Spleen (tissue), 11 donors: ENCODE results near the gene SLC2A10. TPM values are rescaled to one million over a fixed set of nuclear protein-coding genes. Genes with fewer than 3 reads are reported as not detected.

ENCODE experiments used
- DNase-seq: peaks from one replicate; pipeline ENCODE4 v3.0.0-alpha.2; 2020
- H3K27ac ChIP-seq, 8 donors: fragments of 200-600 bp; sonication (generic) in 7 of 8; 1 replicate in 4 of 8; 2 replicates in 4 of 8; pipeline versions ENCODE4 v1.5.0 to v1.8.0; 2016 to 2021; ENCODE audit warnings: inconsistent platforms in 4 of 8, mild to moderate bottlenecking in 4 of 8, moderate library complexity in 1 of 8
- H3K27me3 ChIP-seq, 7 donors: fragments of 200-600 bp; sonication (generic) in 6 of 7; replicated peaks in 1 of 7; 1 replicate in 4 of 7; 2 replicates in 3 of 7; pipeline versions ENCODE4 v1.5.0 to v1.8.0; 2016 to 2021; ENCODE audit warnings: inconsistent platforms in 3 of 7, mild to moderate bottlenecking in 1 of 7
- H3K36me3 ChIP-seq, 6 donors: fragments of 200-600 bp; sonication (generic) in 5 of 6; 1 replicate in 4 of 6; 2 replicates in 2 of 6; pipeline versions ENCODE4 v1.5.0 to v1.8.0; 2016 to 2021; ENCODE audit warnings: inconsistent platforms in 2 of 6
- H3K4me1 ChIP-seq, 6 donors: fragments of 200-600 bp; sonication (generic) in 5 of 6; 1 replicate in 3 of 6; 2 replicates in 3 of 6; pipeline versions ENCODE4 v1.5.0 to v1.8.0; 2016 to 2021; ENCODE audit warnings: inconsistent platforms in 3 of 6
- H3K4me3 ChIP-seq, 8 donors: fragments of 200-600 bp; sonication (generic) in 7 of 8; 1 replicate in 4 of 8; 2 replicates in 4 of 8; pipeline versions ENCODE4 v1.5.0 to v1.8.0; 2016 to 2021; ENCODE audit warnings: inconsistent platforms in 4 of 8, mild to moderate bottlenecking in 4 of 8, moderate library complexity in 2 of 8
- H3K9me3 ChIP-seq, 8 donors: fragments of 200-600 bp; sonication (generic) in 7 of 8; 1 replicate in 4 of 8; 2 replicates in 4 of 8; pipeline versions ENCODE4 v1.5.0 to v1.8.0; 2016 to 2021; ENCODE audit warnings: inconsistent platforms in 4 of 8
- CTCF ChIP-seq, 11 experiments: fragments of 200-600 bp in 7 of 11; fragments of 450-650 bp in 4 of 11; sonication (generic) in 4 of 11; IDR thresholded peaks in 8 of 11; conservative IDR thresholded peaks in 3 of 11; 1 replicate in 7 of 11; 2 replicates in 4 of 11; pipeline versions ENCODE4 v1.4.0 to v1.8.0; 2016 to 2021; ENCODE audit warnings: antibody characterized with exemption in 11 of 11, inconsistent platforms in 4 of 11, mild to moderate bottlenecking in 1 of 11
- POLR2A ChIP-seq, 3 donors: fragments of 450-650 bp; IDR thresholded peaks; one replicate each; pipeline ENCODE4 v1.5.1; 2017; ENCODE audit warnings: antibody characterized with exemption in 3 of 3, mild to moderate bottlenecking in 1 of 3
- POLR2AphosphoS5 ChIP-seq, 3 donors: sonication (generic); formaldehyde crosslinking; IDR thresholded peaks; one replicate each; pipeline ENCODE4 v1.5.1; 2017; ENCODE audit warnings: antibody characterized with exemption in 3 of 3
- WGBS, 5 donors: extraction: QIAGEN DNeasy Blood & Tissue Kit in 3 of 5; methylation state at CpG; one replicate each; pipeline versions ENCODE4 v1.1.5 to v1.1.7; 2013 to 2018; 5-methylcytosine and 5-hydroxymethylcytosine counted together
- intact Hi-C: fragments of 100-400 bp; cut with DNase I; formaldehyde crosslinking; loops from one replicate; pipeline ENCODE4 v1.15.0; 2023; ENCODE audit warnings: low total_unique reads
- polyA plus RNA-seq, 3 donors: library from polyadenylated mRNA; stranded (reverse); fragments of 200-250 nt; gene quantifications; one replicate each; pipeline ENCODE4 v1.2.1, GENCODE V29; 2013
- total RNA-seq, 7 donors: library from RNA; depleted of rRNA in 3 of 7; stranded (reverse); fragments of >200 nt in 3 of 7; fragmentation: NEBNext Ultra II Directional in 4 of 7; extraction: Animal tissue kit (Norgen Biotek cat#: 25700) in 4 of 7; gene quantifications; one replicate each; pipeline versions ENCODE4 v1.1.0 to v1.2.1, GENCODE V29; 2016 to 2021
- donor health status: healthy with polysubstance abuse.
- donor health status: DM: no; HTN: no; CAD: no; lungs with moderate emphysema.
- donor health status: DM: no; HTN: no; CAD: no.
- donor health status: Bipolar disorder and iron deficiency.
- donor health status: healthy.
- donor health status: DM: no; HTN: no; CAD: no.
- donor health status: DM: yes; HTN: yes; CAD: no.

The SLC2A10 gene
- total and polyA plus RNA-seq, 10 donors: 1.9 to 7.3 (median 2.9) TPM

DNA sequence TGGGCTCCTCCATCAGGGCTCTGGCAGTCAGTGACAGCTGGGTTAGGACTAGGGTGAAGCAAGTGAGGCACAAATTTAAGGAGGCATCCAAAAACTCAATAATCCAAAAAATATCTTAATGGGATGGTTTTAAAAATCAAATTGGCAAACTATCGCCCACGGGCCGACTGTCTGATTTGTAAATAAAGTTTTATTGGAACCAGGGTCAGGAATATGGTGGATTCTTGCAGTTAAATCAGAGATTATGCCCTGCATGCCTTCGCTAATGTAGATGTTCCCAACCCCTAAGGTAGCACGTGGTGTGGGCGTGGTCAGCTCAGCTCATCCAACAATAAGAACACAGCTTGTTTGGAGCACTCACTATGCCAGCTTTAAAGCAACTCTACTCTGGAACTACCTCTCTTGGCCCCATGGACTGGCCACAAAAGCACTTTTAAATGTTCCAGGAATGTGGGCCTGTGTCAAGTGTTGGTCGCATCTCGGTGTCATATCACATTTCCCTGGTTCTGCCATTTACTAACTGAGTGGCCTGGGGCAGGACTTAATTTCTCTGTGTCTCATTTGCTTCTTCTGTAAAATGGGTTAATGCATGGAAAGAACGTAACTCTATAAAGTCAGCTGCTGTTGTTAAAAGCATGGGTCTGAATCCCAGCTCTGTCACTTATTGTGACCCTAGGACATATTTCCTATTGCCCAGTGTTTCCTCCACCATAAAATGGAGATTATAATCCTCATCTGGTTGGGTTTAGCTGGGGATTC, 27.2 kb upstream of the SLC2A10 start:
- Histone ChIP-seq H3K9me3 (no peaks in the 10 kb centered on the region), H3K4me1 (peaks cover 14 to 64% (median 47%) of the 10 kb centered on the region in 6 donors), H3K4me3 (no peak overlapping the region), H3K27me3 (no peaks in the 10 kb centered on the region), H3K36me3 (peaks cover 0 to 49% (median 9%) of the 10 kb centered on the region in 6 donors), H3K27ac (no peak overlapping the region)
- 88 to 94% (median 92%) methylated on average over 9 of the region's 9 CpGs for WGBS, 5 donors
- intact Hi-C loops: loop anchor here (5.0 kb wide), 1 partner anchor 160 kb away; no protein-coding TSS in a partner anchor
- TF ChIP-seq POLR2A (IDR thresholded peaks at IDR 0.05) (no peak), POLR2AphosphoS5 (IDR thresholded peaks at IDR 0.05) (no peak), CTCF (IDR thresholded peaks at IDR 0.05 in 8 of 11, conservative IDR thresholded peaks at IDR 0.05 in 3 of 11) (no peak)
- DNase-seq: no peak

- H3K36me3 ChIP-seq: peaks cover 0 to 49% (median 9%) of the 10 kb centered on the region in 6 donors
- TF ChIP-seq POLR2A (IDR thresholded peaks at IDR 0.05): no peak
- no peak for TF ChIP-seq CTCF (IDR thresholded peaks at IDR 0.05 in 8 of 11, conservative IDR thresholded peaks at IDR 0.05 in 3 of 11)
- TF ChIP-seq POLR2AphosphoS5 (IDR thresholded peaks at IDR 0.05): no peak
- 37 to 54% (median 40%) methylated on average over 12 of the region's 12 CpGs for WGBS, 5 donors
- H3K27me3 ChIP-seq: no peaks in the 10 kb centered on the region
- no peak for DNase-seq
- intact Hi-C loops: loop anchor here (5.0 kb wide), 1 partner anchor 161 kb away; no protein-coding TSS in a partner anchor
- no peaks in the 10 kb centered on the region for H3K9me3 ChIP-seq
- no peak overlapping the region for H3K27ac ChIP-seq
- peaks cover 23 to 73% (median 56%) of the 10 kb centered on the region in 6 donors for H3K4me1 ChIP-seq
- no peak overlapping the region for H3K4me3 ChIP-seq
Measured at GRCh38 chr20:46683011-46683667, 26.3 kb upstream of the SLC2A10 start.

- Histone ChIP-seq H3K4me1 (peaks cover 28 to 77% (median 60%) of the 10 kb centered on the region in 6 donors), H3K27ac (no peak overlapping the region), H3K9me3 (no peaks in the 10 kb centered on the region), H3K4me3 (no peak overlapping the region), H3K36me3 (peaks cover 0 to 49% (median 9%) of the 10 kb centered on the region in 6 donors), H3K27me3 (no peaks in the 10 kb centered on the region)
- WGBS, 5 donors: 54 to 79% (median 72%) methylated on average over 8 of the region's 8 CpGs
- DNase-seq: no peak
- TF ChIP-seq POLR2AphosphoS5 (IDR thresholded peaks at IDR 0.05) (peak in 1 of 3 donors; percentile 33), CTCF (IDR thresholded peaks at IDR 0.05 in 8 of 11, conservative IDR thresholded peaks at IDR 0.05 in 3 of 11) (no peak), POLR2A (IDR thresholded peaks at IDR 0.05) (no peak)
- intact Hi-C loops: loop anchor here (5.0 kb wide), 1 partner anchor 161 kb away; no protein-coding TSS in a partner anchor
Measured at GRCh38 chr20:46683668-46683938, 25.8 kb upstream of the SLC2A10 start.
